Cardiac muscle cell (in vitro differentiated cells and primary cell): ENCODE data around the gene MYH7. TPM values are rescaled to one million over a fixed set of nuclear protein-coding genes. Genes with fewer than 3 reads are reported as not detected.

Source experiments
- DNase-seq, 2 donors: peaks; one replicate each; pipeline versions ENCODE4 v3.0.0 to v3.0.0-alpha.2; 2010 to 2017; ENCODE audit warnings: low read depth in 1 of 2, low spot score in 1 of 2
- H3K27ac ChIP-seq: fragments of 200-600 bp; sonication (generic); 2 replicates; pipeline ENCODE4 v1.5.1; 2016
- H3K27me3 ChIP-seq: fragments of 200-600 bp; sonication (generic); 2 replicates; pipeline ENCODE4 v1.6.0; 2016; ENCODE audit warnings: control low read depth
- H3K36me3 ChIP-seq: fragments of 200-600 bp; sonication (generic); 2 replicates; pipeline ENCODE4 v1.5.1; 2016; ENCODE audit warnings: control low read depth
- H3K4me1 ChIP-seq: fragments of 200-600 bp; sonication (generic); 2 replicates; pipeline ENCODE4 v1.8.1; 2017; ENCODE audit warnings: low read depth, mild to moderate bottlenecking, mixed run types
- H3K4me3 ChIP-seq: fragments of 200-600 bp; sonication (generic); 2 replicates; pipeline ENCODE4 v1.5.1; 2016; ENCODE audit warnings: mild to moderate bottlenecking
- H3K9me3 ChIP-seq: fragments of 200-600 bp; sonication (generic); 2 replicates; pipeline ENCODE4 v1.5.1; 2017; ENCODE audit warnings: low read depth, mild to moderate bottlenecking, control low read depth
- polyA plus RNA-seq: library from polyadenylated mRNA; unstranded; fragments of >200 nt; fragmentation: Nextera tagmentation; extraction: Ambion mirVana; gene quantifications from 2 replicates; pipeline ENCODE4 v1.2.1, GENCODE V29; 2016
- total RNA-seq: library from RNA; depleted of rRNA; stranded (reverse); fragments of >200 nt; gene quantifications from 2 replicates; pipeline ENCODE4 v1.2.3, GENCODE V29; 2016
- TF ChIP-seq, protein P1 (sequence below): IDR thresholded peaks from 2 replicates; pipeline ENCODE4 v1.5.1; 2012; ENCODE audit warnings: low read depth, mild to moderate bottlenecking, low read length

MYH7 gene
- total and polyA plus RNA-seq, 2 experiments from 2014 or later, result 82.8 to 117 TPM

DNA sequence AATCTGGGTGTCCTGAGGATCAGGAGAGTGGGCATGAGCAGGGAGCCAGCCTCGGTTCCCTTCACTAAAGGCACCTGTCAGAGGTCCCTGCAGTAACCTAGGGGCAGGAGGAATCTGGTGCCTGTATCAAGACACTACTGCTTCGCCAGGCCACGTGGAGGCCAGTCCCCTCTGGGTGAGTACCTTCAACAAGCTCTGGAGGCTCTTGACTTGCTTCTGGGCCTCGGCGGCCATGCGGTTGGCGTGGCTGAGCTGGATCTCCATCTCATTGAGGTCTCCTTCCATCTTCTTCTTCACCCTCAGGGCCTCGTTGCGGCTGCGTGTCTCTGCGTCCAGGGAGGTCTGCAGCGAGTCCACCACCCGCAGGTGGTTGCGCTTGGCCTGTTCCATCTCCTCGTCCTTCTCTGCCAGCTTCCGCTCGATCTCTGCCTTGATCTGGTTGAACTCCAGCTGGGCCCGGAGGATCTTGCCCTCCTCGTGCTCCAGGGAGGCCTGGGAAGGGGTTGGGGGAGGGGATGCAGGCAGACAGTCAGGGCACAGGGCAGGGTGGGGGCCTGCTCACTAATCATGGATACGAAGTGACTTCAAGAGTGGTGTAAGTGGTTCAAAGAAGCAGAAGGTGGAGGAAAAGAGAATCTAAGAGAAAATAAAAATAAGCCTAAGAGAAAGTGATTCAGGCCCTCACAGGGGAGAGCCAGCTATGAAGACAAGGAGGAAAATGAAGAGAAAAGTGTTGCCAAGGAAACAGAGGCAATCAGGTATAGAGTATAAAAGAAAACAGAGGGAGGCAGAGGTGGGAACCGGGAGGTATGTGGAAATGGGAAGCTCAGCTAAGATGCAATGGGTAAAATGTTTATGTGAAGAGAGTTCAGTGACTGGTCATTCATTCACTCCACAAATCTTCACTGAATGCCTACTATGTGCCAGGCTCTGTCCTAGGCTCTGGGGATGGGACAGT lies 19.4 kb downstream of the MYH7 start:
- H3K4me3 ChIP-seq, result no peak overlapping the region
- H3K9me3 ChIP-seq, result no peaks in the 10 kb centered on the region
- H3K27me3 ChIP-seq, result no peaks in the 10 kb centered on the region
- peaks cover 28% of the 10 kb centered on the region for H3K4me1 ChIP-seq
- H3K36me3 ChIP-seq, result no peaks in the 10 kb centered on the region
- TF ChIP-seq, protein P1, sequence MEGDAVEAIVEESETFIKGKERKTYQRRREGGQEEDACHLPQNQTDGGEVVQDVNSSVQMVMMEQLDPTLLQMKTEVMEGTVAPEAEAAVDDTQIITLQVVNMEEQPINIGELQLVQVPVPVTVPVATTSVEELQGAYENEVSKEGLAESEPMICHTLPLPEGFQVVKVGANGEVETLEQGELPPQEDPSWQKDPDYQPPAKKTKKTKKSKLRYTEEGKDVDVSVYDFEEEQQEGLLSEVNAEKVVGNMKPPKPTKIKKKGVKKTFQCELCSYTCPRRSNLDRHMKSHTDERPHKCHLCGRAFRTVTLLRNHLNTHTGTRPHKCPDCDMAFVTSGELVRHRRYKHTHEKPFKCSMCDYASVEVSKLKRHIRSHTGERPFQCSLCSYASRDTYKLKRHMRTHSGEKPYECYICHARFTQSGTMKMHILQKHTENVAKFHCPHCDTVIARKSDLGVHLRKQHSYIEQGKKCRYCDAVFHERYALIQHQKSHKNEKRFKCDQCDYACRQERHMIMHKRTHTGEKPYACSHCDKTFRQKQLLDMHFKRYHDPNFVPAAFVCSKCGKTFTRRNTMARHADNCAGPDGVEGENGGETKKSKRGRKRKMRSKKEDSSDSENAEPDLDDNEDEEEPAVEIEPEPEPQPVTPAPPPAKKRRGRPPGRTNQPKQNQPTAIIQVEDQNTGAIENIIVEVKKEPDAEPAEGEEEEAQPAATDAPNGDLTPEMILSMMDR, result no peak
- DNase-seq, result no peak
- peak overlapping the region; percentile 30 for H3K27ac ChIP-seq

DNA sequence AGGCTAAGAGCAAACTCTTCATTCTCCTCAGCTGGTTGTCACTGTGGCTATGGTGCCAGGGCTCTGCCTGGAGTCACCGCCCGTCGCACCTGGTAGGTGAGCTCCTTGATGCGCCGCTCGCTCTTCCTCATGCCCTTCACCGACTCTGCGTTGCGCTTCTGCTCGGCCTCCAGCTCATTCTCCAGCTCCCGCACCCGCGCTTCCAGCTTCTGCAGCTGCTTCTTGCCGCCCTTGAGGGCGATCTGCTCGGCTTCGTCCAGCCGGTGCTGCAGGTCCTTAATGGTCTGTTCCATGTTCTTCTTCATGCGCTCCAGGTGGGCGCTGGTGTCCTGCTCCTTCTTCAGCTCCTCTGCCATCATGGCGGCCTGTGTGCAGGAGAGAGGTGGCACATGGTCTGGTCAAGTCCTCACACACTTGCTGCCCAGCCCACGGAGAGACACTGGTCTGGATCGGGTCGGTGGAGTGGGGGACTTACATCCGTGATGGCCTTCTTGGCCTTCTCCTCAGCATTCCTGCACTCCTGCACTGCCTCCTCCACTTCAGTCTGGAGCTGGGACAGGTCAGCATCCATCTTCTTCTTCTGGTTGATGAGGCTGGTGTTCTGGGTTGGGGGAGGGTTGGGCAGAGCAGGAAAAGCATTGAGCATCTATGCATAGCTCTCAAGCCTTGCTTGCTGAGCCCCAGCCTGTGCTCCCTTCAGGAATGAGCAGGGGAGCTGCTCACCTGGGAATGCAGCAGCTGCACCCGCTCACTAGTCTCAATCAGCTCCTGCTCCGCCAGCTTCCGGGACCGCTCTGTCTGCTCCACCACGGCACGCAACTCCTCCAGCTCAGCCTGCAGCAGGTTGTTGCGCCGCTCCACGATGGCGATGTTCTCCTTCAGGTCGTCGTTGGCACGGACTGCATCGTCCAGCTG lies 20.3 kb downstream of the MYH7 start:
- Histone ChIP-seq H3K36me3 (no peaks in the 10 kb centered on the region), H3K9me3 (no peaks in the 10 kb centered on the region), H3K27ac (peak overlapping the region; percentile 22), H3K27me3 (no peaks in the 10 kb centered on the region), H3K4me1 (peaks cover 37% of the 10 kb centered on the region), H3K4me3 (no peak overlapping the region)
- DNase-seq, result no peak
- TF ChIP-seq, protein P1, result no peak

DNA sequence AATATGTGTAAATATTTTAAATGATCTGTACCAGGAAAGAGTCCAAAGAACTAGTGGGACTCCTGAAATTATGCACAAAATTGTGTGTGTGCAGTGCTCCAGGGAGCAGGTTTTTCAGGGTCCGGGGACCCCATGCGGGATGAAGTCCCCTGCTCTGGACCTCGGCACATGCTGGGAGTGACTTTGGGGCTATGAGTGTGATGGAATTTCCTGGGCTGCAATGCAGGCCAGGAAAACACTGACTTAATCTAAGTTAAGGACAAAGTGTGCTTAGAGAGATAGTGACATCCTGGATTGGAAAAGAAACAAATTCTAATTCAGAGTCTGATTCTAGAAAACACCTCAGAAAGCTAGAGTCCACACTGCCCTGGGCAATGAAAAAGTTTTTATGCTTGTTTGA lies 21.2 kb downstream of the MYH7 start:
- Histone ChIP-seq H3K9me3 (no peaks in the 10 kb centered on the region), H3K4me1 (peaks cover 46% of the 10 kb centered on the region), H3K27me3 (no peaks in the 10 kb centered on the region), H3K27ac (peak overlapping the region; percentile 22), H3K36me3 (no peaks in the 10 kb centered on the region), H3K4me3 (no peak overlapping the region)
- DNase-seq, result no peak
- TF ChIP-seq, protein P1, result no peak

DNA sequence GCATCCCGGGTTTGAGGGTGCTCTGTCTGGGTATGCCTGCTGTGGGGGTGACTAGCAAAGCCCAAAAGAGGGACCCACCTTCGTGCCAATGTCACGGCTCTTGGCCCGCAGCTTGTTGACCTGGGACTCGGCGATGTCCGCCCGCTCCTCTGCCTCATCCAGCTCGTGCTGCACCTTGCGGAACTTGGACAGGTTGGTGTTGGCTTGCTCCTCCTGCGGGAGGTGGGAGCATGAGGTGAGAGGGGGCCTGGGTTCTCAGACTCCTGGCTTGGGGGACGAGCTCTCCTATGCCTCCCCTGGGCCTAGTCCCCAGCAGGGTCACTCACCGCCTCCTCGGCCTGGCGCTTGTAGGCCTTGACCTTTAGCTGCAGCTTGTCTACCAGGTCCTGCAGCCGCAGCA lies 21.8 kb downstream of the MYH7 start:
- no peaks in the 10 kb centered on the region for H3K27me3 ChIP-seq
- H3K36me3 ChIP-seq, result no peaks in the 10 kb centered on the region
- peaks cover 52% of the 10 kb centered on the region for H3K4me1 ChIP-seq
- no peak overlapping the region for H3K27ac ChIP-seq
- TF ChIP-seq, protein P1, result no peak
- H3K9me3 ChIP-seq, result no peaks in the 10 kb centered on the region
- no peak overlapping the region for H3K4me3 ChIP-seq
- no peak for DNase-seq
